HL-60 (cell line): Measurements from ENCODE around the gene MOCOS.

Experiments
- GABPA ChIP-seq: IDR thresholded peaks from 2 replicates; pipeline ENCODE4 v1.6.1; 2012; ENCODE audit warnings: low read depth
- POLR2AphosphoS5 ChIP-seq: IDR thresholded peaks from 2 replicates; pipeline ENCODE4 v1.6.1; 2012; ENCODE audit warnings: low read depth
- SPI1 ChIP-seq: IDR thresholded peaks from 2 replicates; pipeline ENCODE4 v1.6.1; 2012; ENCODE audit warnings: low read depth, mild to moderate bottlenecking, borderline replicate concordance
- TF ChIP-seq, protein P1 (sequence below): IDR thresholded peaks from one replicate; pipeline ENCODE4 v1.5.1; 2011; ENCODE audit warnings: low read length, control low read depth, inconsistent platforms; ENCODE audit not compliant: insufficient read depth
- TF ChIP-seq, protein P2 (sequence below): IDR thresholded peaks from 2 replicates; pipeline ENCODE4 v1.6.1; 2012; ENCODE audit warnings: low read depth; ENCODE audit not compliant: insufficient replicate concordance

DNA sequence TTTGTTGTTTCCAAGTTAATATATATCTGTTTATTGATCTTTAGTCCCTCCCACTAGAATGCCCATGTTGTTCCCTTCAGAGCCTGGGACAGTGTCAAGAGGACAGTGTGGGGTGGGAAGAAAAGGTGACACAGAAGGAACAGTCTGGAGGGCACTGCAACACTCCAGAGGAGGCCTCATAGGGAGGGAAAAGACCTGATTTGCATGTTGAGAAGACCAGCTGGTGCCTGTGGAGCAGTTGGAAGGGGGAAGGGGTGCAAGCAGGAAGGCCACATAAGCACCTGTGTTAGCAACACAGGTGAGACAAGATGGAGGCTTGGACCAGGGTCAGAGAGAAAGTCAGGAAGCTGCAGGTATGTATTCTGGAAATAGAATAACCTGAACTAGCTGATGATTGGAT, 62.1 kb downstream of the MOCOS start:
- TF ChIP-seq, protein P1, sequence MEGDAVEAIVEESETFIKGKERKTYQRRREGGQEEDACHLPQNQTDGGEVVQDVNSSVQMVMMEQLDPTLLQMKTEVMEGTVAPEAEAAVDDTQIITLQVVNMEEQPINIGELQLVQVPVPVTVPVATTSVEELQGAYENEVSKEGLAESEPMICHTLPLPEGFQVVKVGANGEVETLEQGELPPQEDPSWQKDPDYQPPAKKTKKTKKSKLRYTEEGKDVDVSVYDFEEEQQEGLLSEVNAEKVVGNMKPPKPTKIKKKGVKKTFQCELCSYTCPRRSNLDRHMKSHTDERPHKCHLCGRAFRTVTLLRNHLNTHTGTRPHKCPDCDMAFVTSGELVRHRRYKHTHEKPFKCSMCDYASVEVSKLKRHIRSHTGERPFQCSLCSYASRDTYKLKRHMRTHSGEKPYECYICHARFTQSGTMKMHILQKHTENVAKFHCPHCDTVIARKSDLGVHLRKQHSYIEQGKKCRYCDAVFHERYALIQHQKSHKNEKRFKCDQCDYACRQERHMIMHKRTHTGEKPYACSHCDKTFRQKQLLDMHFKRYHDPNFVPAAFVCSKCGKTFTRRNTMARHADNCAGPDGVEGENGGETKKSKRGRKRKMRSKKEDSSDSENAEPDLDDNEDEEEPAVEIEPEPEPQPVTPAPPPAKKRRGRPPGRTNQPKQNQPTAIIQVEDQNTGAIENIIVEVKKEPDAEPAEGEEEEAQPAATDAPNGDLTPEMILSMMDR = no peak
- TF ChIP-seq POLR2AphosphoS5 (no peak), GABPA (no peak), SPI1 (no peak)
- TF ChIP-seq, protein P2, sequence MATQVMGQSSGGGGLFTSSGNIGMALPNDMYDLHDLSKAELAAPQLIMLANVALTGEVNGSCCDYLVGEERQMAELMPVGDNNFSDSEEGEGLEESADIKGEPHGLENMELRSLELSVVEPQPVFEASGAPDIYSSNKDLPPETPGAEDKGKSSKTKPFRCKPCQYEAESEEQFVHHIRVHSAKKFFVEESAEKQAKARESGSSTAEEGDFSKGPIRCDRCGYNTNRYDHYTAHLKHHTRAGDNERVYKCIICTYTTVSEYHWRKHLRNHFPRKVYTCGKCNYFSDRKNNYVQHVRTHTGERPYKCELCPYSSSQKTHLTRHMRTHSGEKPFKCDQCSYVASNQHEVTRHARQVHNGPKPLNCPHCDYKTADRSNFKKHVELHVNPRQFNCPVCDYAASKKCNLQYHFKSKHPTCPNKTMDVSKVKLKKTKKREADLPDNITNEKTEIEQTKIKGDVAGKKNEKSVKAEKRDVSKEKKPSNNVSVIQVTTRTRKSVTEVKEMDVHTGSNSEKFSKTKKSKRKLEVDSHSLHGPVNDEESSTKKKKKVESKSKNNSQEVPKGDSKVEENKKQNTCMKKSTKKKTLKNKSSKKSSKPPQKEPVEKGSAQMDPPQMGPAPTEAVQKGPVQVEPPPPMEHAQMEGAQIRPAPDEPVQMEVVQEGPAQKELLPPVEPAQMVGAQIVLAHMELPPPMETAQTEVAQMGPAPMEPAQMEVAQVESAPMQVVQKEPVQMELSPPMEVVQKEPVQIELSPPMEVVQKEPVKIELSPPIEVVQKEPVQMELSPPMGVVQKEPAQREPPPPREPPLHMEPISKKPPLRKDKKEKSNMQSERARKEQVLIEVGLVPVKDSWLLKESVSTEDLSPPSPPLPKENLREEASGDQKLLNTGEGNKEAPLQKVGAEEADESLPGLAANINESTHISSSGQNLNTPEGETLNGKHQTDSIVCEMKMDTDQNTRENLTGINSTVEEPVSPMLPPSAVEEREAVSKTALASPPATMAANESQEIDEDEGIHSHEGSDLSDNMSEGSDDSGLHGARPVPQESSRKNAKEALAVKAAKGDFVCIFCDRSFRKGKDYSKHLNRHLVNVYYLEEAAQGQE = no peak
